Bone marrow (tissue), 2 donors: Measurements from ENCODE around the gene CD48.
"Not testable (repeated sequence)": the region's sequence is repeated elsewhere in the genome, so short reads cannot be mapped to it uniquely, and the experiment has no call there.

Source experiments
- DNase-seq, 2 donors: peaks; one replicate each; lab custom pipeline; 2025; lab: John Stamatoyannopoulos, UW

Gene CD48

GRCh38 chr1:160652924-160653619, 58.5 kb downstream of the CD48 start:
- no peak for DNase-seq

GRCh38 chr1:160652065-160652641, 59.5 kb downstream of the CD48 start:
- not testable (repeated sequence) for DNase-seq

GRCh38 chr1:160651433-160652064, 60.1 kb downstream of the CD48 start:
- DNase-seq, result peak in 1 of 2 donors; percentile 37

DNA sequence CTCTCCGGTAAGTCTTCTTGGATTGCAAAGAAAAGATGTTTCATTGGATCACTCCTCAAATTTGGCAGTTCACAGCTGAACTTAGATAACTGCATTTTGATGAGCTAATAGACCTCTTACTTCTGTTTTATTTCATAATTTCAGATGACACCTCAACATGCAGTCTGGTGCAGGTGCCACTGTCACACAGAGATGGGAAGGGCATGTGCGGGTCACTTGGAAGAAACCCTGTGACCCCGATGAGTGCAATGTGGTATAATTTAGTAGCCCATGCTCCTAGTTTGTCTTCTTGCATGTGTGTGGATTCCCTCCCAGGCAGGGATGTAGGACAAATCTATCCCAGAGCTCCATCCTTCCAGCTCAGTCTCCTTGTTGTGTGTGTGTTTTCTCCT, 64.3 kb downstream of the CD48 start:
- DNase-seq, result no peak

GRCh38 chr1:160646711-160647328, 64.8 kb downstream of the CD48 start, which contains the start of gene SLAMF1:
TSS of gene SLAMF1 (minus strand) at chr1:160647044. CDS start at chr1:160646945, 99 bp downstream.
- DNase-seq, result peak; percentile 22 to 95

DNA sequence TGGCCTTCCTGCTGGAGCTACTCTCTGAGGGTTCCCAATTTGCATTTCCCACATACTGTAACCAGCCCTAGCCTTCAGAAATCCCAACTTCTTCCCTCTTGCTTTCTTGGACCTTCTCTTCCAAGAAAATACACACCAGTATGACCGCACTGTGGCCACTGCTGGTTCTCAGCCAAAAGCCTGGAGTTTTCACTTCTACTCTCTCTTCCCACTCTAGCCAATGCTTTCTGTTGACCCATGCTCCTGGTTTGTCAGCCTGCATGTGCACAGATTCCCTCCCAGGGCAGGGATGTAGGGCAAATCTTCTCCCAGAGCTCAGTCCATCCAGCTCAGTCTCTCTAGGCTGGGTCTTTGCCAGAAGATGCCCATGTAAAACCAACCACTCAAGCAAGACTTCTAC, 65.4 kb downstream of the CD48 start:
- no peak for DNase-seq

- DNase-seq, result no peak
Measured at GRCh38 chr1:160645386-160646130, 66.1 kb downstream of the CD48 start.

DNA sequence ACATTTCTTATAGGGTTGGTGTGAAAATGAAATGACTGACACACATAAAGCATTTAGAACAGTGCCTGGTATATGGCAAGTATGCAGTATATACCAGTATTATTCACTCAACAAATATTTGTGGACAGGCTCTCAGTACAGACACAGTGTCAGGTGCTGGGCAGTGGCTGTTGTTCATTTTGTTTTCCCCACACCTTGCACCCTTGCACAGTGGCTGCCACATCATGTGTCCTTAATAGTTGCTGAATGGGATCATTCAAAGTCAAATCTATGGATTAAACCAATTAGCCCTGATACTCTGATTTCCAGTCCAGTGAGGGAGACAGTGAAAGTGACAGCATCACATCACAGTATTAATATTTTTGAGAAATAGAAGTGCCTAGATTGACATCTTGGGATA, 67.2 kb downstream of the CD48 start:
- no peak for DNase-seq

- DNase-seq, result no peak
Measured at GRCh38 chr1:160643138-160643537, 68.5 kb downstream of the CD48 start.

DNA sequence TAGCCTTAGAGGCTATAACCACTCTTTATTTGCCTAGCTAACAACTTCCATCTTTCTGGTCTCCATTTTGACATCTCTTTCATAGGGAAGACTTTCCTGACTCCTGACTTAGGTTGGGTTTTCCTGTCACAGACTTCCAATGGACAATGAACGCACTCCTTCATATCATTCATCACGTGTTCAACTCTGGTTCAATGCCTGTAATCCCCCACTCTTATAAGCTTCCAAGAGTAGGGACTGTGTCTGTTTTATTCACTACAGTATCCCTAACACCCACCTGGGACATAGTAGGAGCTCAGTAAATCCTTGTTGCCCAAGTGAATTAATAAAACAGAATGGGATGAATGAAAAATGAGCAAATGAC, 69.4 kb downstream of the CD48 start:
- no peak for DNase-seq

- DNase-seq, result peak in 1 of 2 donors; percentile 66
Measured at GRCh38 chr1:160641323-160642280, 70.0 kb downstream of the CD48 start.

GRCh38 chr1:160640359-160641123, 71.1 kb downstream of the CD48 start:
- peak in 1 of 2 donors; percentile 64 for DNase-seq

DNA sequence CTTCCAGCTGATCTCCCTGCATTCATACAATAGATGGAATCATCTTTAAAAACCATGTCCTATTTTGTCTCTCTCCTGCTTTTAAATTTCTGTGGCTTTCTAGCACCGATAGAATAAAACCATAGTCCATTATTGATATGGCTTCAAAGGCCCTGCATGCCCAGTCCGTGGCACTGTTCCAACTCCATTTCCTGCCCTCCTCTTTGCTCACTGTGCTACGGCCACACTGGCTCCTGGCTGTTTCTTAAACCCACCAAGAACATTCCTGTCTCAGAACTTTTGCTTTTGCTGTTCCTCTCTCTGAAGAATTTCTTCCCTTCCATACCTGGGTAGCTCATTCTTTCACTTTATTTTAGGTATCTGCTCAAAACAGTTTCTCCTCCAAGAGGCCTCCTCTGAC, 72.0 kb downstream of the CD48 start:
- DNase-seq, result no peak

GRCh38 chr1:160638926-160639325, 72.7 kb downstream of the CD48 start:
- DNase-seq, result no peak

- DNase-seq, result no peak
Measured at GRCh38 chr1:160638540-160638857, 73.1 kb downstream of the CD48 start.

- DNase-seq, result peak in 1 of 2 donors; percentile 28
Measured at GRCh38 chr1:160637821-160638539, 73.6 kb downstream of the CD48 start.

DNA sequence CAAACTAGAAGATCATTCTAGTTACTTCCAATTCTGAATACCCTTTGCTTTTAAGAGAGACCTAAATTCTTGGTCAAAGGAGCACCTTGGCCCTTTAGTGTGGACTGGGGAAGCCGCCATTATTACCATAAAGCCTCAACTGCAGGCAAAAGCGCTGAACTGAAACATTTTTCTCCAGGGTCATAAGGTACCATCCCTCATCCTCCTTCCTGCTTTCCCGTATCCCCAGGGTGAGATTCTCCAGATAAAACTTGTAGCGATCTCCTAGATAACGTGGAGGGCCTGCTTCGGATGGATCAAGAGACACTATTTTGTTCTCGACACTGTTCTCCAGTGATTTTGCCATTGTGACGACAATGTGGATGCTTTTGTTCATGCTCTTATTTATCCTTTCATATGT, 74.6 kb downstream of the CD48 start:
- no peak for DNase-seq

GRCh38 chr1:160636547-160636946, 75.1 kb downstream of the CD48 start:
- DNase-seq, result no peak

DNA sequence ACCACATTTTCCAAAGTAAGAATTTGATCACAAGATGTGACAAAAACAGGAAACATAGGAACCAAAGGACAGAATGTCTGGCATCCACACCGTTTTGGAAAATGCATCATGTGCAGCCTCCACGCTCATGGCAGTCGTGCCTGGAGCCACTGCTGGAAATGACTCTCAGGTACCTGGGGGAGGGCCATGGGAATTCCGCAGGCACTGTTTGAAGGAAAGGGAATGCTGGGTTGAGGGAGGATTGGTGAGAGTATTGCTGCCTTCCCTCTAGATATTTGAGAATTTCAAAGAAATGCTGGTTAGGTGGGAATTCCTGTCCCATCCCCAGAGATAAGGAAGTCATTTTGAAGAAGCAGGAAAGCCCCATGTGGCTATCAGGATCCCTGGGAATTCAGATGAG, 75.5 kb downstream of the CD48 start:
- DNase-seq, result no peak
